Liver (tissue), 9 donors: ENCODE measurements around the gene INPP4B. TPM values are rescaled to one million over a fixed set of nuclear protein-coding genes. Genes with fewer than 3 reads are reported as not detected.

Experiments used
- DNase-seq: peaks from one replicate; pipeline ENCODE4 v3.0.0-alpha.2; 2017; ENCODE audit warnings: low spot score
- H3K27ac ChIP-seq, 2 donors: one replicate each; pipeline ENCODE4 v1.7.0; 2013; ENCODE audit warnings: inconsistent platforms in 2 of 2, low read length in 2 of 2, control low read depth in 1 of 2, low read depth in 1 of 2, mild to moderate bottlenecking in 1 of 2
- H3K27me3 ChIP-seq, 4 donors: one replicate each; pipeline versions ENCODE4 v1.6.1 to v1.7.0; 2013; ENCODE audit warnings: low read length in 3 of 4, inconsistent platforms in 1 of 4, mild to moderate bottlenecking in 1 of 4, moderate library complexity in 1 of 4; ENCODE audit not compliant: control insufficient read depth in 4 of 4, insufficient read depth in 4 of 4
- H3K36me3 ChIP-seq, 4 donors: one replicate each; pipeline versions ENCODE4 v1.6.1 to v1.7.0; 2013; ENCODE audit warnings: low read length in 3 of 4, mild to moderate bottlenecking in 3 of 4, low read depth in 1 of 4, moderate library complexity in 1 of 4; ENCODE audit not compliant: control insufficient read depth in 4 of 4, insufficient read depth in 3 of 4
- H3K4me1 ChIP-seq, 4 donors: one replicate each; pipeline versions ENCODE4 v1.6.1 to v1.7.0; 2013; ENCODE audit warnings: low read length in 3 of 4, mild to moderate bottlenecking in 3 of 4, moderate library complexity in 1 of 4; ENCODE audit not compliant: control insufficient read depth in 4 of 4, insufficient read depth in 4 of 4
- H3K4me3 ChIP-seq, 3 donors: one replicate each; pipeline versions ENCODE4 v1.6.1 to v1.7.0; 2013; ENCODE audit warnings: low read length in 3 of 3, control low read depth in 1 of 3, low read depth in 1 of 3, mild to moderate bottlenecking in 1 of 3
- H3K9ac ChIP-seq, 2 donors: one replicate each; pipeline ENCODE4 v1.7.0; 2013; ENCODE audit warnings: low read length in 2 of 2, mild to moderate bottlenecking in 2 of 2, moderate library complexity in 2 of 2, control low read depth in 1 of 2, low read depth in 1 of 2
- H3K9me3 ChIP-seq, 4 donors: one replicate each; pipeline versions ENCODE4 v1.6.1 to v1.7.0; 2013; ENCODE audit warnings: low read length in 3 of 4; ENCODE audit not compliant: control insufficient read depth in 4 of 4
- ATF3 ChIP-seq: IDR thresholded peaks from 2 replicates; pipeline ENCODE4 v1.6.1; 2016; ENCODE audit warnings: antibody characterized with exemption
- CTCF ChIP-seq: fragments of 150-350 bp; IDR thresholded peaks from 2 replicates; pipeline ENCODE4 v1.5.1; 2017; ENCODE audit warnings: improper control_type of control experiment, low read depth, low read length; ENCODE audit not compliant: missing input control
- EGR1 ChIP-seq, 2 donors: IDR thresholded peaks; 2 replicates each; pipeline ENCODE4 v1.6.1; 2016 to 2018; ENCODE audit warnings: antibody characterized with exemption in 2 of 2, low read depth in 2 of 2
- FOXA1 ChIP-seq: IDR thresholded peaks from 2 replicates; pipeline ENCODE4 v1.6.1; 2016; ENCODE audit warnings: antibody characterized with exemption
- FOXA2 ChIP-seq: IDR thresholded peaks from 2 replicates; pipeline ENCODE4 v1.6.1; 2016; ENCODE audit warnings: antibody characterized with exemption
- GABPA ChIP-seq, 2 donors: IDR thresholded peaks in 1 of 2; conservative IDR thresholded peaks in 1 of 2; 2 replicates each; pipeline ENCODE4 v1.6.1; 2016; ENCODE audit warnings: antibody characterized with exemption in 2 of 2, mild to moderate bottlenecking in 1 of 2, moderate library complexity in 1 of 2
- HNF4A ChIP-seq, 2 donors: conservative IDR thresholded peaks; 2 replicates each; pipeline ENCODE4 v1.6.1; 2016; ENCODE audit warnings: antibody characterized with exemption in 2 of 2, mild to moderate bottlenecking in 2 of 2
- HNF4G ChIP-seq: IDR thresholded peaks from 2 replicates; pipeline ENCODE4 v1.6.1; 2016; ENCODE audit warnings: antibody characterized with exemption
- JUND ChIP-seq, 2 donors: IDR thresholded peaks; 2 replicates each; pipeline ENCODE4 v1.6.1; 2016; ENCODE audit warnings: antibody characterized with exemption in 2 of 2
- MAX ChIP-seq: IDR thresholded peaks from 2 replicates; pipeline ENCODE4 v1.6.1; 2016; ENCODE audit warnings: antibody characterized with exemption
- NR2F2 ChIP-seq: IDR thresholded peaks from 2 replicates; pipeline ENCODE4 v1.6.1; 2016; ENCODE audit warnings: antibody characterized with exemption
- RAD21 ChIP-seq, 2 donors: IDR thresholded peaks; 2 replicates each; pipeline ENCODE4 v1.6.1; 2016; ENCODE audit warnings: antibody characterized with exemption in 2 of 2, mild to moderate bottlenecking in 2 of 2
- REST ChIP-seq: IDR thresholded peaks from 2 replicates; pipeline ENCODE4 v1.6.1; 2016; ENCODE audit warnings: antibody characterized with exemption, mild to moderate bottlenecking
- RXRA ChIP-seq, 2 donors: IDR thresholded peaks; 2 replicates each; pipeline ENCODE4 v1.6.1; 2017 to 2018; ENCODE audit warnings: antibody characterized with exemption in 2 of 2, mild to moderate bottlenecking in 1 of 2
- SP1 ChIP-seq: IDR thresholded peaks from 2 replicates; pipeline ENCODE4 v1.6.1; 2018; ENCODE audit warnings: antibody characterized with exemption, mild to moderate bottlenecking
- TAF1 ChIP-seq: conservative IDR thresholded peaks from 2 replicates; pipeline ENCODE4 v1.6.1; 2016; ENCODE audit warnings: antibody characterized with exemption, mild to moderate bottlenecking
- YY1 ChIP-seq: IDR thresholded peaks from 2 replicates; pipeline ENCODE4 v1.6.1; 2016; ENCODE audit warnings: antibody characterized with exemption, mild to moderate bottlenecking
- ZBTB33 ChIP-seq: IDR thresholded peaks from 2 replicates; pipeline ENCODE4 v1.6.1; 2016; ENCODE audit warnings: antibody characterized with exemption
- WGBS: extraction: QIAGEN DNeasy Blood & Tissue Kit; methylation state at CpG from one replicate; pipeline ENCODE4 v1.1.7; 2013; 5-methylcytosine and 5-hydroxymethylcytosine counted together
- polyA plus RNA-seq, 2 donors: library from polyadenylated mRNA; stranded (reverse) in 1 of 2; unstranded in 1 of 2; fragments of 200-250 nt in 1 of 2; fragments of >200 nt in 1 of 2; fragmentation: Nextera tagmentation in 1 of 2; extraction: Ambion mirVana in 1 of 2; gene quantifications; one replicate each; pipeline versions ENCODE4 v1.2.1 to v1.2.3, GENCODE V29; 2013 to 2015
- total RNA-seq, 2 donors: library from RNA; depleted of rRNA; stranded (reverse); fragments of >200 nt; gene quantifications; one replicate each; pipeline ENCODE4 v1.2.3, GENCODE V29; 2014
- donor health status: healthy.
- donor health status: healthy.
- donor health status: healthy.
- donor health status: healthy.
- donor health status: healthy.

The INPP4B gene
- total and polyA plus RNA-seq, 4 donors: 0.43 to 2.8 (median 1.6) TPM

GRCh38 chr4:142614621-142615323 lies 231.3 kb downstream of the INPP4B start:
- Histone ChIP-seq H3K4me1 (no peaks in the 10 kb centered on the region), H3K27ac (no peak overlapping the region), H3K36me3 (no peaks in the 10 kb centered on the region), H3K4me3 (no peak overlapping the region), H3K9me3 (peaks cover 0 to 2% (median 0%) of the 10 kb centered on the region in 4 donors), H3K27me3 (no peaks in the 10 kb centered on the region), H3K9ac (no peak overlapping the region)
- 87% methylated on average over 2 of the region's 2 CpGs for WGBS
- DNase-seq: no peak
- no peak for TF ChIP-seq ATF3
- no peak for TF ChIP-seq MAX
- TF ChIP-seq JUND (IDR thresholded peaks at IDR 0.05): no peak
- no peak for TF ChIP-seq FOXA2
- TF ChIP-seq TAF1: no peak
- TF ChIP-seq HNF4A (conservative IDR thresholded peaks at IDR 0.05): no peak
- no peak for TF ChIP-seq REST
- TF ChIP-seq GABPA (IDR thresholded peaks at IDR 0.05 in 1 of 2, conservative IDR thresholded peaks at IDR 0.05 in 1 of 2): no peak
- no peak for TF ChIP-seq HNF4G
- TF ChIP-seq CTCF: no peak
- no peak for TF ChIP-seq RAD21 (IDR thresholded peaks at IDR 0.05)
- TF ChIP-seq ZBTB33: no peak
- TF ChIP-seq YY1: no peak
- no peak for TF ChIP-seq RXRA (IDR thresholded peaks at IDR 0.05)
- no peak for TF ChIP-seq SP1
- TF ChIP-seq EGR1 (IDR thresholded peaks at IDR 0.05; ENCODE audit: low read depth in 2 of 2): no peak
- TF ChIP-seq FOXA1: no peak
- TF ChIP-seq NR2F2: no peak
